Erythroblast (primary cell): ENCODE measurements around the gene PSME3IP1.

ENCODE experiments used
- GATA1 ChIP-seq: IDR thresholded peaks from 2 replicates; pipeline ENCODE4 v1.6.1; 2011; ENCODE audit warnings: low read depth, mild to moderate bottlenecking, control low read depth, low read length, moderate library complexity
- POLR2A ChIP-seq: IDR thresholded peaks from 2 replicates; pipeline ENCODE4 v1.6.1; 2011; ENCODE audit warnings: mild to moderate bottlenecking, low read length

DNA sequence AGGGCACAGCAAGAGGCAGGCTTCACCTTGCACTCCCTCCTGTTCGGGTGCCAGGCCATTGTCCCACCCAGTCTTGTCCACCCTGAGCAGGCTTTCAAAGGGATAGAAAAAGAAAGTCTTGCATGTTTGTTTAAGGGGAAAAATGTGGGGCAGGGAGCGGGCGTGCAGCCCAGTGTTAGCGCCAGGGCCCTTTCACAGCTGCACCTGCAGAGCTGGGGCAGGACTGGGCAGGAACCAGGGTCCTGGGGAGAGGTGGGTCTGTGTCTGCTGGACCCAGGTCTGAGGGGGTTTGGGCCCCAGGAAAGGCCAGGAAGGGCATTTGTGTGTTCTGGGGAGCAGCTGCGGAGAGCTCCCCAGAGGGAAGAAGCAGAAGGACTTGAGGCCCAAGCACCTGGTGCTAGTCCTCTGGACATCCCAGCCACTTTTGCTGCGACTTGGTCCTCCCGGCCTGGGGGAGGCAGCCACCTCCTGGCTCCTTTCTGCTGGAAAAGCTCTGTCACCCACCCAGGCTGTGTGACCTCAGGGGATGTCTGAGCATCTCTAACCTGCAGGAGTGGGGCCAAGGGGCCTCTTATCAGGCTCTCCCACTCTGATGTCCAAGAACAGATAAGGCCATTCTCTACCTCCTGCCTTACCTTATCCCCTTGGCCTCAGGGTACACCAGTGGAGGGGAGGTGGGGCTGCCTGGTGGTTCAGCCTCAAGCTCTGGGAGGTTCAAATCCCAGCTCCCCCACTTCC is 44.7 kb downstream of the PSME3IP1 start:
- no peak for TF ChIP-seq POLR2A
- TF ChIP-seq GATA1 = no peak
